NCI-H1436 (cell line): ENCODE measurements around the gene EBPL.

Source experiments
- DNase-seq: peaks from one replicate; lab custom pipeline; 2025; lab: John Stamatoyannopoulos, UW

Gene EBPL

GRCh38 chr13:49676581-49677298, 14.5 kb downstream of the EBPL start:
- DNase-seq: no peak

- DNase-seq: no peak
These were observed 20.5 kb downstream of the EBPL start for GRCh38 chr13:49670828-49671227.

- DNase-seq: peak; percentile 22
These were observed 21.5 kb downstream of the EBPL start for GRCh38 chr13:49669735-49670309.

GRCh38 chr13:49667773-49668172, 23.5 kb downstream of the EBPL start:
- DNase-seq: no peak

- DNase-seq: no peak
These were observed 26.7 kb downstream of the EBPL start for GRCh38 chr13:49664606-49665005.

- no peak for DNase-seq
These were observed 34.0 kb downstream of the EBPL start for GRCh38 chr13:49657241-49657641.

- DNase-seq: no peak
These were observed 35.4 kb downstream of the EBPL start for GRCh38 chr13:49655906-49656305.

- DNase-seq: no peak
These were observed 37.3 kb downstream of the EBPL start for GRCh38 chr13:49654011-49654410.

- DNase-seq: no peak
These were observed 37.8 kb downstream of the EBPL start for GRCh38 chr13:49653478-49653877.

GRCh38 chr13:49652355-49653305, 38.7 kb downstream of the EBPL start:
- no peak for DNase-seq

- no peak for DNase-seq
These were observed 39.5 kb downstream of the EBPL start for GRCh38 chr13:49651570-49652354.

GRCh38 chr13:49649963-49650312, 41.3 kb downstream of the EBPL start:
- no peak for DNase-seq

- no peak for DNase-seq
These were observed 41.9 kb downstream of the EBPL start for GRCh38 chr13:49649244-49649962.

GRCh38 chr13:49646688-49647087, 44.6 kb downstream of the EBPL start:
- DNase-seq: no peak

GRCh38 chr13:49645451-49645850, 45.8 kb downstream of the EBPL start:
- DNase-seq: no peak

GRCh38 chr13:49643035-49643646, 48.1 kb downstream of the EBPL start:
- DNase-seq: no peak

- DNase-seq: no peak
These were observed 49.4 kb downstream of the EBPL start for GRCh38 chr13:49641801-49642291.

GRCh38 chr13:49638744-49639072, 52.6 kb downstream of the EBPL start:
- DNase-seq: no peak

- DNase-seq: no peak
These were observed 53.1 kb downstream of the EBPL start for GRCh38 chr13:49638030-49638743.

- no peak for DNase-seq
These were observed 54.6 kb downstream of the EBPL start for GRCh38 chr13:49636705-49637104.
